Trophoblast cell (in vitro differentiated cells and primary cell): Measurements from ENCODE around the gene MCTP2.
A peak's percentile ranks its signal among the peaks of the same experiment; 100 is the strongest.

Source experiments
- DNase-seq, 2 donors: peaks; one replicate each; pipeline ENCODE4 v3.0.0-alpha.2; 2016
- H2AFZ ChIP-seq: 2 replicates; pipeline ENCODE4 v1.6.1; 2013; ENCODE audit warnings: low read length, moderate library complexity, mild to moderate bottlenecking; ENCODE audit not compliant: insufficient read depth, poor library complexity
- H2AK5ac ChIP-seq: 2 replicates; pipeline ENCODE4 v1.6.1; 2013; ENCODE audit warnings: mild to moderate bottlenecking, low read length
- H2BK120ac ChIP-seq: 2 replicates; pipeline ENCODE4 v1.6.1; 2013; ENCODE audit warnings: low read length, mild to moderate bottlenecking, moderate library complexity; ENCODE audit not compliant: insufficient read depth, poor library complexity
- H2BK12ac ChIP-seq: 2 replicates; pipeline ENCODE4 v1.6.1; 2013; ENCODE audit warnings: mild to moderate bottlenecking, low read length, moderate library complexity
- H2BK5ac ChIP-seq: 2 replicates; pipeline ENCODE4 v1.6.1; 2013; ENCODE audit warnings: low read length, low read depth, moderate library complexity, mild to moderate bottlenecking; ENCODE audit not compliant: poor library complexity
- H3K14ac ChIP-seq: 2 replicates; pipeline ENCODE4 v1.6.1; 2013; ENCODE audit warnings: mild to moderate bottlenecking, low read length
- H3K18ac ChIP-seq: 2 replicates; pipeline ENCODE4 v1.6.1; 2013; ENCODE audit warnings: mild to moderate bottlenecking, low read length
- H3K23ac ChIP-seq: 2 replicates; pipeline ENCODE4 v1.6.1; 2013; ENCODE audit warnings: low read length
- H3K27ac ChIP-seq: 2 replicates; pipeline ENCODE4 v1.5.1; 2013; ENCODE audit warnings: low read depth, mild to moderate bottlenecking, inconsistent platforms, low read length, moderate library complexity
- H3K27me3 ChIP-seq: 2 replicates; pipeline ENCODE4 v1.6.1; 2013; ENCODE audit warnings: inconsistent platforms, mild to moderate bottlenecking, low read length, moderate library complexity; ENCODE audit not compliant: insufficient read depth
- H3K36me3 ChIP-seq, 2 experiments: 1 replicate in 1 of 2; 2 replicates in 1 of 2; pipeline ENCODE4 v1.6.1; 2013; ENCODE audit warnings: low read length in 2 of 2, mild to moderate bottlenecking in 2 of 2, moderate library complexity in 1 of 2; ENCODE audit not compliant: insufficient read depth in 2 of 2, control insufficient read depth in 1 of 2
- H3K4ac ChIP-seq: 2 replicates; pipeline ENCODE4 v1.6.1; 2013; ENCODE audit warnings: low read depth, mild to moderate bottlenecking, low read length, moderate library complexity
- H3K4me1 ChIP-seq, 2 experiments: 1 replicate in 1 of 2; 2 replicates in 1 of 2; pipeline ENCODE4 v1.6.1; 2013; ENCODE audit warnings: low read length in 2 of 2, mild to moderate bottlenecking in 2 of 2, moderate library complexity in 1 of 2; ENCODE audit not compliant: insufficient read depth in 2 of 2, control insufficient read depth in 1 of 2
- H3K4me2 ChIP-seq: 2 replicates; pipeline ENCODE4 v1.6.1; 2013; ENCODE audit warnings: inconsistent platforms, mild to moderate bottlenecking, low read length, moderate library complexity
- H3K4me3 ChIP-seq: 2 replicates; pipeline ENCODE4 v1.5.1; 2013; ENCODE audit warnings: mild to moderate bottlenecking, low read depth, low read length, inconsistent platforms
- H3K79me1 ChIP-seq: one replicate; pipeline ENCODE4 v1.6.1; 2013; ENCODE audit warnings: low read length
- H3K79me2 ChIP-seq: 2 replicates; pipeline ENCODE4 v1.6.1; 2013; ENCODE audit warnings: low read length, mild to moderate bottlenecking; ENCODE audit not compliant: control insufficient read depth, insufficient read depth, poor library complexity
- H3K9ac ChIP-seq: 2 replicates; pipeline ENCODE4 v1.6.1; 2013; ENCODE audit warnings: mild to moderate bottlenecking, low read length
- H3K9me3 ChIP-seq: 2 replicates; pipeline ENCODE4 v1.6.1; 2013; ENCODE audit warnings: low read depth, mild to moderate bottlenecking, control low read depth, inconsistent platforms, low read length; ENCODE audit not compliant: insufficient read depth
- H4K12ac ChIP-seq: 2 replicates; pipeline ENCODE4 v1.6.1; 2013; ENCODE audit warnings: low read depth, mild to moderate bottlenecking, low read length, moderate library complexity
- H4K8ac ChIP-seq: 2 replicates; pipeline ENCODE4 v1.6.1; 2013; ENCODE audit warnings: low read depth, mild to moderate bottlenecking, low read length, moderate library complexity
- H4K91ac ChIP-seq: one replicate; pipeline ENCODE4 v1.6.1; 2013; ENCODE audit warnings: low read depth, mild to moderate bottlenecking, low read length, moderate library complexity
- WGBS: extraction: QIAGEN DNeasy Blood & Tissue Kit; methylation state at CpG from one replicate; pipeline ENCODE4 v1.1.7; 2013; ENCODE audit warnings: missing lambda C conversion rate; ENCODE audit not compliant: insufficient read length, insufficient coverage; ENCODE audit errors: extremely low coverage; 5-methylcytosine and 5-hydroxymethylcytosine counted together

Gene MCTP2

DNA sequence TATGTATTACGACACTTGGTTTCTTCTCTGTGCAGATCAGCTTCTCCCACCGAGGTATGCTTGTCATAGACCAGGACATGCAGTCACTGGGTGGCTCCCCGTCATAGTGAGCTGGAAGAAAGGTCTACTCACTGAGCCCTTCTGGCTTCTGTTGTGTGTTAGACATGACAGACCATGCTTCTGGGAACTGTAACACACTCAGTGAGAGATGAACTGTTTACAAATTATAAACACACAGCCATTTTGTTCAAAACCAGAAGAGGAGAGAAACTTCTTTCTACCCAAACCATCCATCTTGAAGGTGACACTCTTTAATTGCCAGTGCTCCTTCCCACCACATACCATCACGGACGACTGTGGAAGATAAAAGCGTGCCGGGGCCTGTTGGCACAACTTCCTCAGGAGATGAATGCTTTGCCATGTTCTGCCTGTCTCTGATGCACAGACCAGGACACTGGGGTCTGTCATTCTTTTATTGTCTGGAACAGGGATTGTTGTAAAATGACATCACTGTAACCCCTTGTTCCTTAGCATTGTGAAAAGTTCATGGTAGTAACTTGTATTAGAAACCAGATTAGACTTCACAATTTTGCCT, 214.3 kb downstream of the MCTP2 start:
- no peaks in the 10 kb centered on the region for H3K36me3 ChIP-seq
- no peak overlapping the region for H2AK5ac ChIP-seq
- no peak overlapping the region for H2BK5ac ChIP-seq
- H3K27ac ChIP-seq, result peak overlapping the region; percentile 54
- H3K79me2 ChIP-seq, result no peaks in the 10 kb centered on the region
- no peak overlapping the region for H4K91ac ChIP-seq
- H3K4me1 ChIP-seq, result peaks cover 5% of the 10 kb centered on the region in 2 experiments
- peak overlapping the region; percentile 37 for H3K4me2 ChIP-seq
- no peaks in the 10 kb centered on the region for H3K27me3 ChIP-seq
- H3K9ac ChIP-seq, result no peak overlapping the region
- no peak overlapping the region for H2BK120ac ChIP-seq
- no peak overlapping the region for H3K14ac ChIP-seq
- H3K4ac ChIP-seq, result no peak overlapping the region
- no peak overlapping the region for H3K4me3 ChIP-seq
- no peak overlapping the region for H2AFZ ChIP-seq
- H3K79me1 ChIP-seq, result no peaks in the 10 kb centered on the region
- DNase-seq, result peak in 1 of 2 donors; percentile 1
- no CpG with 5 or more reads among the region's 7 CpGs for WGBS
- H3K23ac ChIP-seq, result no peak overlapping the region
- H2BK12ac ChIP-seq, result no peak overlapping the region
- H3K18ac ChIP-seq, result no peak overlapping the region
- no peak overlapping the region for H4K12ac ChIP-seq
- no peaks in the 10 kb centered on the region for H3K9me3 ChIP-seq
- no peak overlapping the region for H4K8ac ChIP-seq

DNA sequence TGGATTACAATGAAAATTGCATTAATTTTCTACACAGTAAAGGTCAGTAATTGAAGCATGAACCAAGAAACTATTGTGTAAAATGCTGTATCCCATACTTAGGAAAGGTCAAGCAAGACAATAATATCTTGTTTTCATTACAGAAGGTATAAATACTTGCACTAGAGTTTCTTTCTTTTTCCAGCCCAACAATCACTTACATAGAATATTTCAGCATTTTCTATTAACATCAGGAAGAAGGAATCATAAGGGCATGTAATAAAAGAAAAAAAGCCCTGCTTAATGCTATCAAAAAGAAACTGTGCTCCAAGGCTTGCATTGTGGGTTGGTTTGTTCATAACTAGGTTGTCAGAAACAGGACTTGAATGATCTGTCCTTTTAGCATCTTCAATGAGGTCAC, 215.1 kb downstream of the MCTP2 start:
- no peaks in the 10 kb centered on the region for H3K79me1 ChIP-seq
- H2BK12ac ChIP-seq, result no peak overlapping the region
- H3K18ac ChIP-seq, result no peak overlapping the region
- H2AFZ ChIP-seq, result no peak overlapping the region
- H3K79me2 ChIP-seq, result no peaks in the 10 kb centered on the region
- H3K4me2 ChIP-seq, result no peak overlapping the region
- H3K14ac ChIP-seq, result no peak overlapping the region
- no peak overlapping the region for H2BK120ac ChIP-seq
- H3K9me3 ChIP-seq, result no peaks in the 10 kb centered on the region
- H3K23ac ChIP-seq, result no peak overlapping the region
- no peak overlapping the region for H3K27ac ChIP-seq
- H4K8ac ChIP-seq, result no peak overlapping the region
- H3K27me3 ChIP-seq, result no peaks in the 10 kb centered on the region
- no peak overlapping the region for H3K4ac ChIP-seq
- H3K9ac ChIP-seq, result no peak overlapping the region
- no peak overlapping the region for H2BK5ac ChIP-seq
- H3K4me1 ChIP-seq, result peaks cover 5% of the 10 kb centered on the region in 2 experiments
- no peak overlapping the region for H4K12ac ChIP-seq
- H2AK5ac ChIP-seq, result no peak overlapping the region
- H3K36me3 ChIP-seq, result no peaks in the 10 kb centered on the region
- H4K91ac ChIP-seq, result no peak overlapping the region
- DNase-seq, result no peak
- H3K4me3 ChIP-seq, result no peak overlapping the region

DNA sequence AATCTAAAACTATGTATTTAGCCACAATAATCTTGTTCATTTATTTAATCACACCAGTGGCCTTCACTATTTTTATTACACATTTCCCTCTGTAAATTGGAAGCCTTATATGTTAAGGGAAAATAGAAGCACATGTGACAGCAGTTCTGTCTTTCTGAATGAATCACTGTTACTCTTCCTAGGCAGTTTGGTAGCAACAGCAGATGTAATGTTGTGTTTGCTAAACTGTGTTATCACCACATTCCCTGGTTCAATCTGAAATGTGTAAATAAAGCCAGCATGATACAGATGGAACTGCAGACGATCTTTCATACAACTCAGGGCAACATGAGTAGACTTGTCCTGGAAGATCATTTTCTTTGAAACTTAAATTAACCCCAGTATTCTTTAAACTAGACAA, 220.1 kb downstream of the MCTP2 start:
- Histone ChIP-seq H3K4ac (no peak overlapping the region), H3K18ac (no peak overlapping the region), H3K4me2 (no peak overlapping the region), H4K12ac (no peak overlapping the region), H4K91ac (no peak overlapping the region), H3K9ac (no peak overlapping the region), H3K14ac (no peak overlapping the region), H2AFZ (no peak overlapping the region), H3K79me2 (no peaks in the 10 kb centered on the region), H3K27me3 (no peaks in the 10 kb centered on the region), H2AK5ac (no peak overlapping the region), H3K79me1 (no peaks in the 10 kb centered on the region), H3K23ac (peak overlapping the region; percentile 74), H3K9me3 (no peaks in the 10 kb centered on the region), H3K27ac (no peak overlapping the region), H4K8ac (no peak overlapping the region), H2BK12ac (no peak overlapping the region), H2BK5ac (no peak overlapping the region), H3K4me1 (peaks cover 0 to 3% of the 10 kb centered on the region in 2 experiments), H3K4me3 (no peak overlapping the region), H2BK120ac (no peak overlapping the region), H3K36me3 (no peaks in the 10 kb centered on the region)
- DNase-seq, result no peak
- no CpG with 5 or more reads among the region's 1 CpG for WGBS

DNA sequence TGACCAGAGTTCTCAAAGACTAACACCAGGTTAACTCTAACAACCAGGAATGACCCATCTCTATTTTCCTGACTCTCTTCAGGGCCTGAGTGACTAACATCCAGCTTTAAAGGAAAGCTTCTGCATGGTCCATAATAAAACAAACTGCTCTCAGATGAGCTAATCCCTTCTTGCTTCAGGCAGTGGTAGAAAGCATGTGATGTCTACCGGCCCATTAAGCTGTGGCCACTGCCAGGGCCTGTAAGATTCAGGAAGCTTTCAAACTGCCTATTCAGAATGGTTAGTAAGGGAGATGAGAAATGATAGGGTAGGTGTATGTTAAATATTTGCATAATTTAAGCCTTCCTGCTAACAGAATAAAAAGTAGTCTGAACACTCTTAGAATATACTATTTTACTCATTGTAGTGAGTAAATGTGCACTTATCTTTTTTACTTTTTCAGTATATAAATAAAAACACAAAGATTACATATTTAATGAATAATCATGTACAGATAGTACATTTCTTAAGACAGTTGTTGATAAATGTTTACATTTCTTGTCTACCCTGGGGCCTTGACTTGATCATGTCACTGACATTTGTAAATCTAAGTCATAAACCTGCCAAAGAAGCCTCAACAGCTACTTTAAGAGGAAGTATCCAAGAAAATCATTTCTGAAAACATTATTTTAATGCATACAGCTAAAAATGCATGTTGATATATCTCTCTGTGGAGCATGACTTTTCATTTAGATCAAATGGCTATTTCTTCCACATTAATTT, 222.0 kb downstream of the MCTP2 start:
- Histone ChIP-seq H2BK120ac (no peak overlapping the region), H3K4me3 (no peak overlapping the region), H3K18ac (no peak overlapping the region)

More for the DNA sequence above, 222.0 kb downstream of the MCTP2 start:
- Histone ChIP-seq H3K27ac (no peak overlapping the region), H3K4ac (no peak overlapping the region), H3K9me3 (no peaks in the 10 kb centered on the region), H3K4me1 (peaks cover 0 to 3% of the 10 kb centered on the region in 2 experiments), H3K36me3 (no peaks in the 10 kb centered on the region), H3K14ac (no peak overlapping the region), H3K79me2 (no peaks in the 10 kb centered on the region), H3K79me1 (no peaks in the 10 kb centered on the region), H3K27me3 (no peaks in the 10 kb centered on the region), H2AFZ (no peak overlapping the region), H2AK5ac (no peak overlapping the region), H3K4me2 (no peak overlapping the region), H3K23ac (no peak overlapping the region), H4K91ac (no peak overlapping the region), H4K12ac (no peak overlapping the region), H2BK5ac (no peak overlapping the region), H2BK12ac (no peak overlapping the region), H3K9ac (no peak overlapping the region), H4K8ac (no peak overlapping the region)
- no CpG with 5 or more reads among the region's 1 CpG for WGBS
- no peak for DNase-seq
